GM23248 (cell line): ENCODE results near the gene ADGRV1.

Experiments used
- EZH2 ChIP-seq: fragments of 200-600 bp; sonication (generic); IDR thresholded peaks from 2 replicates; pipeline ENCODE4 v1.6.1; 2018; ENCODE audit warnings: antibody characterized with exemption, mild to moderate bottlenecking; ENCODE audit not compliant: insufficient read depth, poor library complexity, severe bottlenecking
- EZH2phosphoT487 ChIP-seq: fragments of 200-600 bp; sonication (generic); IDR thresholded peaks from 2 replicates; pipeline ENCODE4 v1.6.1; 2018; ENCODE audit warnings: antibody characterized with exemption, moderate library complexity, mild to moderate bottlenecking, low read depth; ENCODE audit not compliant: insufficient read depth

- no peak for TF ChIP-seq EZH2
- TF ChIP-seq EZH2phosphoT487 = no peak
These were observed 571.2 kb downstream of the ADGRV1 start for GRCh38 chr5:91129748-91130147.
